ENCODE results near the gene MPZ.
A peak's percentile ranks its signal among the peaks of the same experiment; 100 is the strongest.

Gene MPZ

DNA sequence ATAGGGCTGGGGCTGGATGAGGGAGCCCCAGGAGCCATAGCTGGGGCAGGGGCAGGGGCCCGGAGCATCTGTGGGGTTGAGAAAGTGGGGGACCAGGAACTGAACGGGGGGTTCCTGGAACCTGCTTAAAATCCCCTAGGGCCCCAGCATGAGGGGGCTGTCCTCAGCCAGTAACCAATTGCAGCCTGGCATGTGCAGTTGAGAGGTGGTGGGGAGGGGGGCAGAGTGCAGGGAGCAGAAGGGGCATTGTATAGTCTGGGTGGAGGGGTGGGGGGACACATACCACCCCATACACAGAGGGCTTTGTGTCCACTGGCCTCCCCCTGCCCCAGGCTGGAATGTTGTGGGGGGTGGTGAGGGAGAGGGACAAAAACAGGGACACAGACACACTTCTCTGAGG is at the start of gene MPZ:
Gene MPZ, minus strand, starts transcription at position 101 of the 400 bp plus-strand sequence. Its CDS starts 63 bp downstream, at position 38.
- DNase-seq: no peak

GRCh38 chr1:161359291-161359690 is 49.5 kb upstream of the MPZ start:
- DNase-seq: no peak

DNA sequence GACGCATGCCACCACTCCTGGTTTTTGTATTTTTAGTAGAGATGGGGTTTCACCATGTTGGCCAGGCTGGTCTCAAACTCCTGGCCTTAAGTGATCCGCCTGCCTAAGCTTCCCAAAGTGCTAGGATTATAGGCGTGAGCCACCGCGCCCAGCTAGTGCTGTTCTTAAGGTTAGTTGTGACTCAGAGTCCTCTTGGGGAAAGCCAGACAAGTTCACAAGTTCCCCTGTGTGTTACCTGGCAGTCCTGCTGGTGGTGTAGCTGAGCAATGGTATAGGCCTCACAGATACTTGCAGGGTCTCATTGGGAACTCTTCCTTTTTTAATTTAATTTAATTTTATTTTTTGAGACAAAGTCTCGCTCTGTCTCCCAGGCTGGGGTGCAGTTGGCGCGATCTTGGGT is 47.3 kb upstream of the MPZ start:
- no peak for DNase-seq

- no peak for DNase-seq
Observed at GRCh38 chr1:161351482-161351881, 41.7 kb upstream of the MPZ start.

- DNase-seq: no peak
Observed at GRCh38 chr1:161350671-161351070, 40.9 kb upstream of the MPZ start.

DNA sequence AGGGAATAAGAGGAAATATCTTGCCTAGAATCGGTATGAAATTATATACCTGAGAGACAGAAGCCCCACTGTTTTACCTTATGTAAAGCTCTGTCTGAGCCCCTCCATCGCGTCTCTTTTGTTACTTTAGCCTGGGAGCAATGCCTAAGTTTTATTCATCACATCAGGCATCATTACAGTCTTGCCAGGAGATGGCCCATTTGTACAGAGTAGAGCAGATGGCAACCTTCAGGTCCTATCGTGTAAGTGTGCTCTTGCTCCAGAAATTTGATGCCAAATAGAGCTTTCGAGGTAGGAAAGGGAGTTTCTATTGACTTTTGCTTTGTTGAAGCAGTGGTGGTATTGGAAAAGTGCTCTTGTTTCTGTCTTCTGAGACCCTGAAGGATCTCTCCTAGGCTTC is 33.1 kb upstream of the MPZ start:
- DNase-seq: no peak

- no peak for DNase-seq
Observed at GRCh38 chr1:161342177-161342576, 32.4 kb upstream of the MPZ start.

- DNase-seq: no peak
Observed at GRCh38 chr1:161335796-161336195, 26.0 kb upstream of the MPZ start.

DNA sequence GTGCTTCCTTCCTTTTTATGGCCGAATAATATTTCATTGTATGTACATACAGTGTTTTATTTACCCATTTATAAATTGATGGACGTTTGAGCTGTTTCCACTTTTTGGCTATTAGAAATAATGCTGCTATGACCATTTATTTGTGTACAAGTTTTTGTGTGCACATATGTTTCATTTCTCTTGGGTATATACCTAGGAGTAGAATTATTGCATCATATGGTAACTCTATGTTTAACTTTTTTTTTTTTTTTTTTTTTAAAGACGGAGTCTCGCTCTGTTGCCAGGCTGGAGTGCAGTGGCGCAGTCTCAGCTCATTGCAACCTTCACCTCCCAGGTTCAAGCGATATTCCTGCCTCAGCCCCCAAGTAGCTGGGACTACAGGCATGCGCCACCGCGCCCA is 23.4 kb upstream of the MPZ start:
- DNase-seq: no peak

DNA sequence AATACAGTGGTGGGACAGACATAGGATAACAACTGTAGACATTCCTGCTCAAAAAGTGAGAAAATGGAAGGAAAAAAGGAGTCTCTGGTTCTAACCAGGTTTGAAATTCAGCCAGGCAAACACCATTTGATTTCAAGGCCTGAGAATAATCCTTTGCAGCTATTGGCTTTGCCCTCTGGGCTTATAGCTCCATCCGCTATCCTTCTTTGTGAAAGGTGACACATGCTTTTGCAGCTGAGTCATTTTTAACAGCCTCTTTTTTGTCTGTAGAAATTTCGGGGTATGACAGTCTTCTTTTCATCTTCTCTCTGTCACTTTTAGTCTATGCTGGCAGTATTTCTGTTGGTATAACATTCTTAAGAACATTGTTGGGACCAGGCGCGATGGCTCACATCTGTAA is 20.6 kb upstream of the MPZ start:
- no peak for DNase-seq

DNA sequence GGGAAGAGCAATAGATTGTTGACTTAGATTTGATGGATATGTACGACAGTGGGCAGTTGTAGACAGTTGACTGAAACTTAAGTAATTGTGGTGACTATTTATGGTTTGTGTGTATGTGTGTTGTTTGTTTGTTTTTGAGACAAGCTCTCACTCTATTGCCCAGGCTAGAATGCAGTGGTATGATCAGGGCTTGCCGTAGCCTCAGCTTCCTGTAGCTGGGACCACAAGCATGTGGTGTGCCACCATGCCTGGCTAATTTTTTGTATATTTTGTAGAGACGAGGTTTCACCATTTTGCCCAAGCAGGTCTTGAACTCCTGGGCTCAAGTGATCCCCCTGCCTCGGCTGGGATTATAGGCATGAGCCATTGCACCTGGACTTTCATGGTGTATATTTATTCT is 14.3 kb upstream of the MPZ start:
- no peak for DNase-seq

GRCh38 chr1:161315841-161316674 is 6.3 kb upstream of the MPZ start:
- DNase-seq: peak; percentile 59

- peak; percentile 91 for DNase-seq
Observed at GRCh38 chr1:161314201-161314981, 4.6 kb upstream of the MPZ start, which contains the start of gene SDHC. Gene SDHC, plus strand, starts transcription at chr1:161314381. Its CDS starts 25 bp downstream, at chr1:161314406.

GRCh38 chr1:161313554-161314200 is 3.9 kb upstream of the MPZ start:
- DNase-seq: peak; percentile 35

- DNase-seq: no peak
Observed at GRCh38 chr1:161311595-161312181, 1.9 kb upstream of the MPZ start.

DNA sequence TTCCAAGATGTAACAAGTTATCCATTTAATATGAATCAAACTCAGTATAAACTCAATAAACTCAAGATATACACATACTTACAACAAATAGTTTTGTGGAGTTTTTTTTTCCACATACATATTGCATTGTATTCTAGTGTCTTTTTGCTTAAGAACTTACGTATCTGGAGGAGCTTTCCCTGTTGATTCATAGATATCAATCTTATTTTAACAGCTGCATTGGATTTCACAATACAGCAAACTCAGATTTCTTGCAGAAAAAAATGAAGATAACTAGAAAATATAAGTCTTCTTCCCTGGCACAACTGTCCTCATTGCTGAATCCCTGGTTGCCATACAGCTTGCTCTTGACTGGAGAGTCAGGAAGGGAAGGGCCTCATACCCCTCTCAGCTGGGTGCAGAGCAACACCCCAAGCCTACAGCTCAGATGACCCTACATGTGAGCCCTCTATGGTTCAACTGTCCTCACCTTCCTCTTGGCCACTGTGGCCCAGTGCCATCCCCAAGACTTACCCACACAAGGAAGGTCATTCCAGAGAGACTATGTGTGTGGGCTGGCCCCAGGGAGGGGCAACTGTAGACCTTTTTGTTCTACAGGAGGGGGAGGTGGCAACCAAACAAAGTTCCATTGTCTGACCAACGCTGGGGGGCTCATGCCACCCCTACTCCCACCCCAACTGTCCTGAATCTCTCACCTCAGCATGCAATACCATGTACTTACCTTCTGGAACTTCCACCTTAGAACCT is 1.7 kb downstream of the MPZ start:
- DNase-seq: no peak

DNA sequence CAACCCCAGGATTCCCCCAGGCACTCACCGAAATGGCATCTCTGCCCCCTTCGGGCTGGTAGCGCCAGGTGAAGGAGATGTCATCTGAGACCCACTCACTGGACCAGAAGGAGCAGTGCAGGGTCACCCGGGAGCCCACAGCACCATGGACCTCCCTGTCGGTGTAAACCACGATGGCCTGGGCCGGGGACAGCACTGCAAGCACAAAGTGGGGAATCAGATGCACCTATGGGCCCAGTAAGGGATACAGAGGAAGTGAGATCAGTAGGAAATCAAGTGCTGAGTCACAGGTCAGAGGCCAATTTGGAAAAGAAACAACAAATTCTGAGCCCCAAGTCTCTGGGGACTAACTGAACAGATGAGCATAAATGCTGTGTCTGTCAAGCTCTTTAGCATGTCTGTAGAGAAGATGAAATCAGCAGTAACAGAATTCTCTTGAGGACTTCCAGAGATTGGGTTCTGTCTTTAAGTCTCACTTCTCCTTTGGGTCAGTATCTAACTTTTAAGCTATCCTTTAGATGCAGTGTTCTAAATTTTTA is 2.5 kb downstream of the MPZ start:
- DNase-seq: no peak

GRCh38 chr1:161305867-161306519 is 3.8 kb downstream of the MPZ start:
- peak; percentile 93 for DNase-seq

- DNase-seq: no peak
Observed at GRCh38 chr1:161304927-161305866, 4.6 kb downstream of the MPZ start.

DNA sequence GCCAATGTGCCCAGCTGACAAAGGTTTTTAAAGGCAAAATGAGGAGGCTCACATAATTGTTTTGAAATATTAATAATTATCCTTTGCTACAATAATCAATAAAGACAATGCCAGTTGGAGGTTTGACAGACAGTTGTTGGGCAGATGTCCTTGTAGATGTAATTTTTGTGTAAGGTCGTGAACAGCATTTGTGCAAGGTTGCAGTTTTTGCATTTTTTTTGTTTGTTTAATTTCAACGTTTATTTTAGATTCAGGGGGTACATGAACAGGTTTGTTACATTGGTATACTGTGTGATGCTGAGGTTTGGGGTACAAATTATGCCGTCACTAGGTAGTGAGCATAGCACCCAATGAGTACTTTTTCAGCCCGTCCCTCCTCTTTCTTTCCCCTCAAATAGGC is 9.3 kb downstream of the MPZ start:
- no peak for DNase-seq
